ENCODE results near the gene RCBTB1. TPM values are rescaled to one million over a fixed set of nuclear protein-coding genes. Genes with fewer than 3 reads are reported as not detected.

RCBTB1 gene
- polyA plus RNA-seq, 1 of the 3 experiments (the other 2 are of a cell fraction), result 13.2 TPM

DNA sequence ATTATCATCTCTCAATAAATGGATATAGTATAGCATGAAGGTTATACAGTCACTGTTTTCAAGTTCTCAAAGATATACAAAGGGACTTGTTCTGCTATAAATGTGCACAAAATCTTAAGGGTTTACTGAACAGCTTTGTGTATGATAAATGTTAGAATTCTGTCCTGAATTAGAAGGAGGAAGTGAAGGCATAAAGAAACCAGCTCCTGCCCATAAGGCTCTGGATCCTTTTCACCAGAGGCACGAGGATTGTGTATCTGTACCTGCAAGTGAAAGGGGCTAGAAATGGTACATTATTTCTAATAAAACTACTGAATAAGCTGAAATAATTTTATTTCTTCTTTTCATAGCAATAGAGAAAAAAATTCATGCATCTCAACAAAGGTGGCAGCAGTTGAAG lies 57.2 kb downstream of the RCBTB1 start:
- Histone ChIP-seq H3K27me3 (ENCODE audit: insufficient read depth) (no peaks in the 10 kb centered on the region), H3K9me2 (no peaks in the 10 kb centered on the region), H3K4me1 (ENCODE audit: control insufficient read depth in 1 of 2, insufficient read depth in 2 of 2, low read depth in 1 of 2, low read length in 1 of 2) (no peaks in the 10 kb centered on the region), H3K9me3 (no peaks in the 10 kb centered on the region), H4K20me1 (ENCODE audit: insufficient read depth) (no peaks in the 10 kb centered on the region), H3K9ac (no peak overlapping the region), H3K27ac (ENCODE audit: low read depth in 2 of 2, low read length in 1 of 2) (no peak overlapping the region), H3K4me2 (no peak overlapping the region), H3K79me2 (ENCODE audit: insufficient read depth) (no peaks in the 10 kb centered on the region), H2AFZ (ENCODE audit: low read depth) (no peak overlapping the region), H3K36me3 (replicated peaks in 1 of 2; ENCODE audit: control insufficient read depth in 1 of 2, insufficient read depth in 2 of 2, low read length in 1 of 2) (peaks cover 22 to 33% of the 10 kb centered on the region in 2 experiments), H3K4me3 (ENCODE audit: low read depth in 2 of 2, low read length in 1 of 2) (no peak overlapping the region), H3F3A (replicated peaks; ENCODE audit: insufficient read depth) (peaks cover 3% of the 10 kb centered on the region)
- no peak for DNase-seq
- CTCF ChIA-PET, result no interaction called here
- TF ChIP-seq TCF12 (IDR thresholded peaks at IDR 0.05), result no peak
- TF ChIP-seq, protein P1, sequence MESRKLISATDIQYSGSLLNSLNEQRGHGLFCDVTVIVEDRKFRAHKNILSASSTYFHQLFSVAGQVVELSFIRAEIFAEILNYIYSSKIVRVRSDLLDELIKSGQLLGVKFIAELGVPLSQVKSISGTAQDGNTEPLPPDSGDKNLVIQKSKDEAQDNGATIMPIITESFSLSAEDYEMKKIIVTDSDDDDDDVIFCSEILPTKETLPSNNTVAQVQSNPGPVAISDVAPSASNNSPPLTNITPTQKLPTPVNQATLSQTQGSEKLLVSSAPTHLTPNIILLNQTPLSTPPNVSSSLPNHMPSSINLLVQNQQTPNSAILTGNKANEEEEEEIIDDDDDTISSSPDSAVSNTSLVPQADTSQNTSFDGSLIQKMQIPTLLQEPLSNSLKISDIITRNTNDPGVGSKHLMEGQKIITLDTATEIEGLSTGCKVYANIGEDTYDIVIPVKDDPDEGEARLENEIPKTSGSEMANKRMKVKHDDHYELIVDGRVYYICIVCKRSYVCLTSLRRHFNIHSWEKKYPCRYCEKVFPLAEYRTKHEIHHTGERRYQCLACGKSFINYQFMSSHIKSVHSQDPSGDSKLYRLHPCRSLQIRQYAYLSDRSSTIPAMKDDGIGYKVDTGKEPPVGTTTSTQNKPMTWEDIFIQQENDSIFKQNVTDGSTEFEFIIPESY (IDR thresholded peaks at IDR 0.05; ENCODE audit: borderline replicate concordance, low read depth), result no peak
- TF ChIP-seq, protein P2, sequence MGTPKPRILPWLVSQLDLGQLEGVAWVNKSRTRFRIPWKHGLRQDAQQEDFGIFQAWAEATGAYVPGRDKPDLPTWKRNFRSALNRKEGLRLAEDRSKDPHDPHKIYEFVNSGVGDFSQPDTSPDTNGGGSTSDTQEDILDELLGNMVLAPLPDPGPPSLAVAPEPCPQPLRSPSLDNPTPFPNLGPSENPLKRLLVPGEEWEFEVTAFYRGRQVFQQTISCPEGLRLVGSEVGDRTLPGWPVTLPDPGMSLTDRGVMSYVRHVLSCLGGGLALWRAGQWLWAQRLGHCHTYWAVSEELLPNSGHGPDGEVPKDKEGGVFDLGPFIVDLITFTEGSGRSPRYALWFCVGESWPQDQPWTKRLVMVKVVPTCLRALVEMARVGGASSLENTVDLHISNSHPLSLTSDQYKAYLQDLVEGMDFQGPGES (IDR thresholded peaks at IDR 0.05; ENCODE audit: low read depth, low read length), result no peak
- TF ChIP-seq CHD2 (IDR thresholded peaks at IDR 0.05; ENCODE audit: low read length, partially characterized antibody), result no peak
- no peak for TF ChIP-seq SMC3 (IDR thresholded peaks at IDR 0.05; ENCODE audit: low read depth, low read length)
- no peak for TF ChIP-seq SIN3A (IDR thresholded peaks at IDR 0.05; ENCODE audit: borderline replicate concordance, low read depth, low read length)
- no peak for TF ChIP-seq EZH2phosphoT487 (IDR thresholded peaks at IDR 0.05; ENCODE audit: borderline replicate concordance, low read depth)
- no peak for TF ChIP-seq GABPA (IDR thresholded peaks at IDR 0.05; ENCODE audit: low read depth)
- no peak for TF ChIP-seq RCOR1 (IDR thresholded peaks at IDR 0.05; ENCODE audit: low read length)
- TF ChIP-seq, protein P3, sequence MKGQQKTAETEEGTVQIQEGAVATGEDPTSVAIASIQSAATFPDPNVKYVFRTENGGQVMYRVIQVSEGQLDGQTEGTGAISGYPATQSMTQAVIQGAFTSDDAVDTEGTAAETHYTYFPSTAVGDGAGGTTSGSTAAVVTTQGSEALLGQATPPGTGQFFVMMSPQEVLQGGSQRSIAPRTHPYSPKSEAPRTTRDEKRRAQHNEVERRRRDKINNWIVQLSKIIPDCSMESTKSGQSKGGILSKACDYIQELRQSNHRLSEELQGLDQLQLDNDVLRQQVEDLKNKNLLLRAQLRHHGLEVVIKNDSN (IDR thresholded peaks at IDR 0.05; ENCODE audit: borderline replicate concordance, low read depth), result no peak
- no peak for TF ChIP-seq GATA2 (CRISPR knock-in tag; IDR thresholded peaks at IDR 0.05)
- no peak for TF ChIP-seq NFIC (IDR thresholded peaks at IDR 0.05; ENCODE audit: borderline replicate concordance)
- TF ChIP-seq, protein P4, sequence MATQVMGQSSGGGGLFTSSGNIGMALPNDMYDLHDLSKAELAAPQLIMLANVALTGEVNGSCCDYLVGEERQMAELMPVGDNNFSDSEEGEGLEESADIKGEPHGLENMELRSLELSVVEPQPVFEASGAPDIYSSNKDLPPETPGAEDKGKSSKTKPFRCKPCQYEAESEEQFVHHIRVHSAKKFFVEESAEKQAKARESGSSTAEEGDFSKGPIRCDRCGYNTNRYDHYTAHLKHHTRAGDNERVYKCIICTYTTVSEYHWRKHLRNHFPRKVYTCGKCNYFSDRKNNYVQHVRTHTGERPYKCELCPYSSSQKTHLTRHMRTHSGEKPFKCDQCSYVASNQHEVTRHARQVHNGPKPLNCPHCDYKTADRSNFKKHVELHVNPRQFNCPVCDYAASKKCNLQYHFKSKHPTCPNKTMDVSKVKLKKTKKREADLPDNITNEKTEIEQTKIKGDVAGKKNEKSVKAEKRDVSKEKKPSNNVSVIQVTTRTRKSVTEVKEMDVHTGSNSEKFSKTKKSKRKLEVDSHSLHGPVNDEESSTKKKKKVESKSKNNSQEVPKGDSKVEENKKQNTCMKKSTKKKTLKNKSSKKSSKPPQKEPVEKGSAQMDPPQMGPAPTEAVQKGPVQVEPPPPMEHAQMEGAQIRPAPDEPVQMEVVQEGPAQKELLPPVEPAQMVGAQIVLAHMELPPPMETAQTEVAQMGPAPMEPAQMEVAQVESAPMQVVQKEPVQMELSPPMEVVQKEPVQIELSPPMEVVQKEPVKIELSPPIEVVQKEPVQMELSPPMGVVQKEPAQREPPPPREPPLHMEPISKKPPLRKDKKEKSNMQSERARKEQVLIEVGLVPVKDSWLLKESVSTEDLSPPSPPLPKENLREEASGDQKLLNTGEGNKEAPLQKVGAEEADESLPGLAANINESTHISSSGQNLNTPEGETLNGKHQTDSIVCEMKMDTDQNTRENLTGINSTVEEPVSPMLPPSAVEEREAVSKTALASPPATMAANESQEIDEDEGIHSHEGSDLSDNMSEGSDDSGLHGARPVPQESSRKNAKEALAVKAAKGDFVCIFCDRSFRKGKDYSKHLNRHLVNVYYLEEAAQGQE (IDR thresholded peaks at IDR 0.05; ENCODE audit: low read depth, low read length), result no peak
- TF ChIP-seq ELF1 (IDR thresholded peaks at IDR 0.05), result no peak
- no peak for TF ChIP-seq MXI1 (IDR thresholded peaks at IDR 0.05; ENCODE audit: low read depth, low read length)
- TF ChIP-seq, protein P5, sequence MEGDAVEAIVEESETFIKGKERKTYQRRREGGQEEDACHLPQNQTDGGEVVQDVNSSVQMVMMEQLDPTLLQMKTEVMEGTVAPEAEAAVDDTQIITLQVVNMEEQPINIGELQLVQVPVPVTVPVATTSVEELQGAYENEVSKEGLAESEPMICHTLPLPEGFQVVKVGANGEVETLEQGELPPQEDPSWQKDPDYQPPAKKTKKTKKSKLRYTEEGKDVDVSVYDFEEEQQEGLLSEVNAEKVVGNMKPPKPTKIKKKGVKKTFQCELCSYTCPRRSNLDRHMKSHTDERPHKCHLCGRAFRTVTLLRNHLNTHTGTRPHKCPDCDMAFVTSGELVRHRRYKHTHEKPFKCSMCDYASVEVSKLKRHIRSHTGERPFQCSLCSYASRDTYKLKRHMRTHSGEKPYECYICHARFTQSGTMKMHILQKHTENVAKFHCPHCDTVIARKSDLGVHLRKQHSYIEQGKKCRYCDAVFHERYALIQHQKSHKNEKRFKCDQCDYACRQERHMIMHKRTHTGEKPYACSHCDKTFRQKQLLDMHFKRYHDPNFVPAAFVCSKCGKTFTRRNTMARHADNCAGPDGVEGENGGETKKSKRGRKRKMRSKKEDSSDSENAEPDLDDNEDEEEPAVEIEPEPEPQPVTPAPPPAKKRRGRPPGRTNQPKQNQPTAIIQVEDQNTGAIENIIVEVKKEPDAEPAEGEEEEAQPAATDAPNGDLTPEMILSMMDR (IDR thresholded peaks at IDR 0.05), result no peak
- TF ChIP-seq, protein P6, sequence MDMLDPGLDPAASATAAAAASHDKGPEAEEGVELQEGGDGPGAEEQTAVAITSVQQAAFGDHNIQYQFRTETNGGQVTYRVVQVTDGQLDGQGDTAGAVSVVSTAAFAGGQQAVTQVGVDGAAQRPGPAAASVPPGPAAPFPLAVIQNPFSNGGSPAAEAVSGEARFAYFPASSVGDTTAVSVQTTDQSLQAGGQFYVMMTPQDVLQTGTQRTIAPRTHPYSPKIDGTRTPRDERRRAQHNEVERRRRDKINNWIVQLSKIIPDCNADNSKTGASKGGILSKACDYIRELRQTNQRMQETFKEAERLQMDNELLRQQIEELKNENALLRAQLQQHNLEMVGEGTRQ (IDR thresholded peaks at IDR 0.05; ENCODE audit: borderline replicate concordance, low read depth, low read length), result no peak
- TF ChIP-seq, protein P7, sequence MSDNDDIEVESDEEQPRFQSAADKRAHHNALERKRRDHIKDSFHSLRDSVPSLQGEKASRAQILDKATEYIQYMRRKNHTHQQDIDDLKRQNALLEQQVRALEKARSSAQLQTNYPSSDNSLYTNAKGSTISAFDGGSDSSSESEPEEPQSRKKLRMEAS (IDR thresholded peaks at IDR 0.05; ENCODE audit: low read depth), result no peak
- TF ChIP-seq, protein P8, sequence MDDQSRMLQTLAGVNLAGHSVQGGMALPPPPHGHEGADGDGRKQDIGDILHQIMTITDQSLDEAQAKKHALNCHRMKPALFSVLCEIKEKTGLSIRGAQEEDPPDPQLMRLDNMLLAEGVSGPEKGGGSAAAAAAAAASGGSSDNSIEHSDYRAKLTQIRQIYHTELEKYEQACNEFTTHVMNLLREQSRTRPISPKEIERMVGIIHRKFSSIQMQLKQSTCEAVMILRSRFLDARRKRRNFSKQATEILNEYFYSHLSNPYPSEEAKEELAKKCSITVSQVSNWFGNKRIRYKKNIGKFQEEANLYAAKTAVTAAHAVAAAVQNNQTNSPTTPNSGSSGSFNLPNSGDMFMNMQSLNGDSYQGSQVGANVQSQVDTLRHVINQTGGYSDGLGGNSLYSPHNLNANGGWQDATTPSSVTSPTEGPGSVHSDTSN (IDR thresholded peaks at IDR 0.05), result no peak
- no peak for TF ChIP-seq FOXM1 (IDR thresholded peaks at IDR 0.05; ENCODE audit: low read depth)
- WGBS (ENCODE audit: low lambda C conversion rate), result 95% methylated on average over 1 of the region's 1 CpG
- POLR2A ChIA-PET, result no interaction called here
